ENCODE measurements around the gene CIAO2B.

Gene CIAO2B

DNA sequence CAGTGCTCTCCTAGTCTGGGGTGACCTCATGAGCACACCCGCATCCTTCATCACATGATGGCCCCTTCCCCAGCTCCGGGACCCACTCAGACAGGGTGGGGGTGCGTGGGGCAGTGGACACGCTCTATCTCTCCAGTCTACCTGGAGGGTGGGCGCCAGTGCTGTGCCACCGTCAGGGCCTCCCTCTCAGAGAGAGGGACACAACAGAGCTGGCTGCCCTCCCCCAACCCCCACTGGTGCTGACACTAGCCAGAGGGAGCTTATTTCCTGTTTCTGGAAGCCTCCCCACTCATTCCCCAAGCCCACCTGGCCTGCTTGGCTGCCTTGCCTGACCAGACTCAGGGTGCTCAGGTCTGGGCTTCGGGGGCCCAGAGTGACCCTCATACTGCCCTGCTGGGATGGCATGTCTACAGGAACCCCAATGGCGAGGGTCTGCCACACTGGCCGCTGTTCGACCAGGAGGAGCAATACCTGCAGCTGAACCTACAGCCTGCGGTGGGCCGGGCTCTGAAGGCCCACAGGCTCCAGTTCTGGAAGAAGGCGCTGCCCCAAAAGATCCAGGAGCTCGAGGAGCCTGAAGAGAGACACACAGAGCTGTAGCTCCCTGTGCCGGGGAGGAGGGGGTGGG lies 9.3 kb upstream of the CIAO2B start:
- DNase-seq = peak in 2 of 10 donors; percentile 62 to 68
- intact Hi-C loops (cut with DNase I) = no loop called here

GRCh38 chr16:66942981-66943380 lies 8.8 kb upstream of the CIAO2B start:
- DNase-seq = peak in 2 of 10 donors; percentile 54 to 57
- intact Hi-C loops (cut with DNase I) = no loop called here

- intact Hi-C loops (cut with DNase I) = no loop called here
- DNase-seq = peak in 2 of 10 donors; percentile 37 to 52
These were observed 6.0 kb upstream of the CIAO2B start for GRCh38 chr16:66940236-66940635.

DNA sequence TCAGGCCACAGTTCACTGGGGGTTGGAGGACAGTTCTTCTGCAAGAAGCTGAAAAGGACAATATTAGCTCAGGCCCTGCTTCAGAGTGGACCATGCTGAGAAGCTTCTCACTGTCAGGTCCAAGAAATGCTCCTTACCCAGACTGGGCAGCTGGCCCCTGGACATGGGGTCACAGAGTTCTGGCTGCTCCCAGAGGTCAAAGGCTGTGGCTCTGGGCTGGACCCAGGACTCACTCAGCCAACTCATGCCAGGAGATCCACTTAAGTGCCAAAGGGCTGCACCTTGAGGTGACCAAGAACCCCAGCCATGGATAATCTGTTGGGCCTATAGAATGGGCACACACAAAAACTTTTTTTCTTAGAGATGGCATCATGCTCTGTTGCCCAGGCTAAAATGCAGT lies 5.2 kb upstream of the CIAO2B start:
- intact Hi-C loops (cut with DNase I) = no loop called here
- DNase-seq = peak in 2 of 10 donors; percentile 13 to 42

GRCh38 chr16:66937725-66938337 lies 3.6 kb upstream of the CIAO2B start:
- DNase-seq = peak in 1 of 10 donors; percentile 42
- intact Hi-C loops (cut with DNase I) = no loop called here

DNA sequence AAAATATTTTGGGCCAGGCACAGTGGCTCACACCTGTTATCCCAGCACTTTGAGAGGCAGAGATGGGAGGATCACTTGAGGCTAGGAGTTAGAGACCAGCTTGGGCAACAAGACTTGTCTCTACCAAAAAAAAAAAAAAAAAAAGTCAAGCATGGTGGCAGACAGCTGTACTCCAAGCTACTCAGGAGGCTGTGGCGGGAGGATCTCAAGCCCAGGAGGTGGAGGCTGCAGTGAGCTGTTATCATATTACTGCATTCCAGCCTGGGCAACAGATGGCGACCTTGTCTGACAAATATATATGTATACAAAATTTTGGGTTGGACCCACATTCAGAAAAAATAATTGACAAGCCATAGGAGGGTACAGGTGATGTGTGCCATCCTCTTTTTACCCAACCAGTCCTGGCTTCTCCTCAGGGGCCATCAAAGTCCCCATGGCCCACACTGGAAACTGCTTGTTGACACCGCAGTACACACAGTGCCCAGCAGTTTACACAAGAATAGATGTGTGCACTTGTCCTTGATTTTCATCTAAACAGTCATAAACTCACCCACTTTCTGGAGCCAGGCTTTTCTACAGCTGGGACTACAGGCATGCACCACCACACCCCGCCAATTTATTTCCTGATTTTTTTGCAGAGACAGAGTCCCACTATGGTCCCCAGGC lies 2.8 kb upstream of the CIAO2B start:
- intact Hi-C loops (cut with DNase I) = no loop called here

GRCh38 chr16:66936462-66936861 lies 2.3 kb upstream of the CIAO2B start:
- intact Hi-C loops (cut with DNase I) = no loop called here
- peak in 2 of 10 donors; percentile 26 to 51 for DNase-seq

More for the DNA sequence above, 2.8 kb upstream of the CIAO2B start:
- peak in 1 of 10 donors; percentile 47 for DNase-seq

DNA sequence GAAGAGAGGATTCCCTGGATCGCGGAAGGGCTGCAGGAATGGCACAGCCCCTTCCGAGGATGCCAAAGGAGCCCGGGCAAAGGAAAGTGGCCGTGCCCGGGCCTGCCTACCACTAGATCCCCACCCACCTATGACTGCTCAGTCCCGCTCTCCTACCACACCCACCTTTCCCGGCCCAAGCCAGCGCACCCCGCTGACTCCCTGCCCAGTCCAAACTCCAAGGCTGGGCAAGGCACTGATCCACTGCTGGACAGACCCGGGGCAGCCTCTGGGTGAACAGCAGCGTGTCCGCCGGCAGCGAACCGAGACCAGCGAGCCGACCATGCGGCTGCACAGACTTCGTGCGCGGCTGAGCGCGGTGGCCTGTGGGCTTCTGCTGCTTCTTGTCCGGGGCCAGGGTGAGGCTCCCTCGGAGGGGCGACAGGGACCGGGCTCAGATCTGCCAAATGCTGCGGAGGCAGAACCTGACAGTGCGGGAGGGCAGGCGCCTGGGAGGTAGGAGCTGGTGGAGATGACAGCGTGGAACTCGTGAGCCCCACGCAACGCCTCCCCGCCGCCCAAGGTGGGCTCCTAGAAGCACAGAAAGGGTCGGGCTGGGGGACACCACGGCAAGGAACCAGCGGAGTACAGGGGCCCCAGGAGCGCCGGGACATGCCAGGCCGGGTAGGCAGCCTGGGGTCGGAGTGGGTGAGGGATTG lies 1.3 kb upstream of the CIAO2B start, which contains the start of gene CES2:
TSS of gene CES2 (plus strand) at position 203 of the 698 bp plus-strand sequence. CDS start at position 323, 120 bp downstream.
- peak in 3 of 10 donors; percentile 71 to 87 (median 85) for DNase-seq

DNA sequence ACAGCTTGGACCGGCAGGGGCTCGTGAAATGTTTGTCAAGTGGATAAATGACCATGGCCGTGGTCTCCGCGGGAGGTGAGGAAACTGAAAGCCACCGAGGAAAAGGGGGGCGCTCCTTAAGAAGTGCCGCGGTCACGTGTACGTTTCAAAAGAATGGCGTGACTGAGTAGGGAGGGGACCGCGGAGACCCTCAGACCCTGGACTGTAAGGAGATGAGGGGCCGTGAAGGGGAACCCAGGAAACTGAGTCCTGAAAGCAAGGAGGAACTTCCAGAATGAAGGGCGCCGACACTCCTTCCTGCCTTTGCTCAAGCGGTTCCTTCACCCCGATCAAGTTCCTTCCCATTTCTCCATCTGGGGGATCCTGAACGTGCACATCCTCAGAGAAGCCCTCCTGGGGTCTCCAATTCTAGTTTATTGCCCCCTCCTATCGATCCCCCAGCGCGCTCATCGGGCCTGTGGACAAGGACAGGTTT lies 674 bp upstream of the CIAO2B start:
- peak in 2 of 10 donors; percentile 70 to 74 for DNase-seq

More for the DNA sequence above, 1.3 kb upstream of the CIAO2B start, which contains the start of gene CES2:
- intact Hi-C loops (cut with DNase I) = no loop called here

GRCh38 chr16:66933776-66934137 lies 445 bp downstream of the CIAO2B start:
- intact Hi-C loops (cut with DNase I) = loop anchor here (5.0 kb wide), 1 partner anchor 36 kb away; no protein-coding TSS in a partner anchor
- no peak for DNase-seq

More for the DNA sequence above, 674 bp upstream of the CIAO2B start:
- intact Hi-C loops (cut with DNase I) = loop anchor here (5.0 kb wide), 1 partner anchor 38 kb away; no protein-coding TSS in a partner anchor

GRCh38 chr16:66932076-66932475 lies 2.1 kb downstream of the CIAO2B start:
- DNase-seq = peak in 1 of 10 donors; percentile 20
- intact Hi-C loops (cut with DNase I) = loop anchor here (5.0 kb wide), 1 partner anchor 35 kb away; no protein-coding TSS in a partner anchor

DNA sequence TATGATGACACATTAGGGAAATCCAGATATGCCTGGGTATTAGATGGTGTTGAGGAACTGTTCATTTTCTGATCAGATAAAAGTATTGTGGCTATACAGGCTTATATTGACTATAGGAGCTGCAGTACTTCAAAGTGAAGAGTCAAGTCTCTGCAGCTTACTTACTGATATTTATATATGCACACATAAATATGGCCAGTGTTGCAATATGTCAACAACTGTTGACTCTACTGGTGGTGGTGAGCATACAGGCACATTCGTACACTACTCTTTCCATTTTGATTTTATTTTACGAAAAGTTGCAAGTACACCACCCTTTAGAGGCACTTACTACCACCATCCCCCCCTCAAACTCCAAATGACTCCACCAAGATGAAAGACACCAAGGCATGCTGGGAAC lies 2.5 kb downstream of the CIAO2B start:
- intact Hi-C loops (cut with DNase I) = loop anchor here (5.0 kb wide), 1 partner anchor 34 kb away; no protein-coding TSS in a partner anchor
- no peak for DNase-seq

- no peak for DNase-seq
- intact Hi-C loops (cut with DNase I) = loop anchor here (5.0 kb wide), 1 partner anchor 33 kb away; no protein-coding TSS in a partner anchor
These were observed 4.0 kb downstream of the CIAO2B start for GRCh38 chr16:66930189-66930588.

- intact Hi-C loops (cut with DNase I) = no loop called here
- DNase-seq = peak in 1 of 10 donors; percentile 18
These were observed 5.4 kb downstream of the CIAO2B start for GRCh38 chr16:66928702-66929388.

GRCh38 chr16:66927918-66928649 lies 6.1 kb downstream of the CIAO2B start:
- intact Hi-C loops (cut with DNase I) = no loop called here
- no peak for DNase-seq

DNA sequence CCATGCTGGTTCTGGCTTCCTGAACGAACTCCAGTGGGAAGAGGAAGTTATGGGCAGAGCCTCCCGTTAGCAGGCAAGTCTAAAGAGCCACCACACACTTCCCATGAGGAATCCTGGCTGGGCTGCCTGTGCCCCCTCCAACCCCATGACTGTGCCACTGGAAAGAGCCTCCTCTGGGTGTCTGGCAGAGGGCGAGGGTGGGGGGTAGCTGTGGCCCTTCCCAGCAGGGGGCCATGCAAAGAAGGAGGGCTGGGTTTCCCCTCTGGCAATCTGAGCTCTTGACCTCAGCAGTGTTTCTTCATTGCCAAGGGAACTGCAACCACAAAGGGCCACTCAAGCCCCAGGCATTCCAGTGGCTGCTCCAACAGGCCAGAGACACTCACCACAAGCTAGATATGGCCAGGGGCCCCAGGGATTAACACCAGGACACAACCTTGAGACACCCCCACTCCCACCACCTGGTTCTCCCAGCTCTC lies 7.2 kb downstream of the CIAO2B start:
- intact Hi-C loops (cut with DNase I) = no loop called here
- no peak for DNase-seq

GRCh38 chr16:66926171-66926947 lies 7.8 kb downstream of the CIAO2B start:
- intact Hi-C loops (cut with DNase I) = no loop called here
- DNase-seq = peak in 1 of 10 donors; percentile 24

DNA sequence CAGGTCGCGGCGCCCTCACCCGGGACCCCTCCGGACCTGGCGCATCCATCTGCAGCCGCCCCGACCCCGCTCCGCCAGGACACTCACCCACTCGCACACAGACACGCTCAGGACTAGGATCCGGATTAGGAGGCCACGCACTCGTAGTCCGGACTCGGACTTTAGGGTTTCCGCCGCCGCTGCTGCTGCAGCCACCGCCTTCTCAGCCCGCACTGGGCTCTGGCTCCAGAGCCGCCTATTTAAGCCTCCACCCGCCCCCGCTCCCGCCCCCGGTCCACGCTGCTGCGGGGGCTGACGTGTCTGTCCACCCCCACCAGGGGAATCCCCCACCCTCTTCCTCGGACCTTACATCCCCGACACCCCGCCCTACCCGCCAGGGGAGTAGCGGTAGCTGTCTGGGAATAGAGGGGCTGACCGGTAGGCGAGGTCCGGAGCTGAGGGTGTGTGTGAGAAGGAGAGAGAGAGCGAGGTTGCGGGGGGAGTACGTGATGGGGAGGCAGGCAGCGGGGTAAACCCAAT lies 8.8 kb downstream of the CIAO2B start, which contains the start of gene RRAD:
TSS of gene RRAD (minus strand) at position 214 of the 519 bp plus-strand sequence. CDS start 356 bp downstream, outside the sequence.
- intact Hi-C loops (cut with DNase I) = no loop called here
- DNase-seq = no peak
